Osteocyte (in vitro differentiated cells): Measurements from ENCODE around the gene TAS2R43. TPM values are rescaled to one million over a fixed set of nuclear protein-coding genes. Genes with fewer than 3 reads are reported as not detected.
"Not testable (repeated sequence)": the region's sequence is repeated elsewhere in the genome, so short reads cannot be mapped to it uniquely, and the experiment has no call there.

Source experiments
- DNase-seq: peaks from one replicate; pipeline ENCODE4 v3.0.0; 2021; ENCODE audit warnings: mixed read lengths; ENCODE audit not compliant: unreplicated experiment; ENCODE audit errors: extremely low spot score
- H3K27ac Mint-ChIP-seq: one replicate; pipeline ENCODE4 v1.8.0; 2021; ENCODE audit warnings: mild to moderate bottlenecking, mixed read lengths; ENCODE audit not compliant: unreplicated experiment
- H3K27me3 Mint-ChIP-seq: one replicate; pipeline ENCODE4 v1.8.0; 2021; ENCODE audit warnings: mixed read lengths; ENCODE audit not compliant: unreplicated experiment
- H3K36me3 Mint-ChIP-seq: one replicate; pipeline ENCODE4 v1.8.0; 2021; ENCODE audit warnings: mixed read lengths; ENCODE audit not compliant: unreplicated experiment
- H3K4me1 Mint-ChIP-seq: one replicate; pipeline ENCODE4 v1.8.0; 2021; ENCODE audit warnings: mixed read lengths; ENCODE audit not compliant: unreplicated experiment
- H3K4me3 Mint-ChIP-seq: one replicate; pipeline ENCODE4 v1.8.0; 2021; ENCODE audit warnings: mild to moderate bottlenecking, moderate library complexity, mixed read lengths; ENCODE audit not compliant: unreplicated experiment
- H3K9me3 Mint-ChIP-seq: one replicate; pipeline ENCODE4 v1.8.0; 2021; ENCODE audit warnings: mixed read lengths; ENCODE audit not compliant: unreplicated experiment
- total RNA-seq: library from RNA; stranded (reverse); gene quantifications from 2 replicates; pipeline ENCODE4 v1.2.1, GENCODE V29; 2021
- TF ChIP-seq, protein P1 (sequence below): fragments of 200-600 bp; sonication (generic); IDR thresholded peaks from 2 replicates; pipeline ENCODE4 v1.5.0; 2021; ENCODE audit warnings: antibody characterized with exemption, mild to moderate bottlenecking, moderate library complexity

Gene TAS2R43
- total RNA-seq, 1 donor from 2014 or later, result 0.86 TPM

GRCh38 chr12:11067514-11067913 lies 24.6 kb downstream of the TAS2R43 start:
- peaks cover 5% of the 10 kb centered on the region for H3K4me1 Mint-ChIP-seq
- no peak overlapping the region for H3K27ac Mint-ChIP-seq
- no peak overlapping the region for H3K4me3 Mint-ChIP-seq
- H3K27me3 Mint-ChIP-seq, result no peaks in the 10 kb centered on the region
- peaks cover 11% of the 10 kb centered on the region for H3K9me3 Mint-ChIP-seq
- peaks cover 10% of the 10 kb centered on the region for H3K36me3 Mint-ChIP-seq
- DNase-seq, result no peak
- TF ChIP-seq, protein P1, sequence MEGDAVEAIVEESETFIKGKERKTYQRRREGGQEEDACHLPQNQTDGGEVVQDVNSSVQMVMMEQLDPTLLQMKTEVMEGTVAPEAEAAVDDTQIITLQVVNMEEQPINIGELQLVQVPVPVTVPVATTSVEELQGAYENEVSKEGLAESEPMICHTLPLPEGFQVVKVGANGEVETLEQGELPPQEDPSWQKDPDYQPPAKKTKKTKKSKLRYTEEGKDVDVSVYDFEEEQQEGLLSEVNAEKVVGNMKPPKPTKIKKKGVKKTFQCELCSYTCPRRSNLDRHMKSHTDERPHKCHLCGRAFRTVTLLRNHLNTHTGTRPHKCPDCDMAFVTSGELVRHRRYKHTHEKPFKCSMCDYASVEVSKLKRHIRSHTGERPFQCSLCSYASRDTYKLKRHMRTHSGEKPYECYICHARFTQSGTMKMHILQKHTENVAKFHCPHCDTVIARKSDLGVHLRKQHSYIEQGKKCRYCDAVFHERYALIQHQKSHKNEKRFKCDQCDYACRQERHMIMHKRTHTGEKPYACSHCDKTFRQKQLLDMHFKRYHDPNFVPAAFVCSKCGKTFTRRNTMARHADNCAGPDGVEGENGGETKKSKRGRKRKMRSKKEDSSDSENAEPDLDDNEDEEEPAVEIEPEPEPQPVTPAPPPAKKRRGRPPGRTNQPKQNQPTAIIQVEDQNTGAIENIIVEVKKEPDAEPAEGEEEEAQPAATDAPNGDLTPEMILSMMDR, result no peak

- not testable (repeated sequence) for H3K27me3 Mint-ChIP-seq, H3K9me3 Mint-ChIP-seq, DNase-seq, H3K4me1 Mint-ChIP-seq, H3K36me3 Mint-ChIP-seq, H3K27ac Mint-ChIP-seq, H3K4me3 Mint-ChIP-seq
These were observed 29.9 kb downstream of the TAS2R43 start, which contains the start of gene TAS2R46 for GRCh38 chr12:11062194-11062593. TSS of gene TAS2R46 (minus strand) at chr12:11062294. CDS start at chr12:11062294, 0 bp downstream.

GRCh38 chr12:11059784-11060183 lies 32.3 kb downstream of the TAS2R43 start:
- Mint-ChIP-seq H3K4me3 (no peak overlapping the region), H3K36me3 (peaks cover 1% of the 10 kb centered on the region), H3K27me3 (no peaks in the 10 kb centered on the region), H3K27ac (no peak overlapping the region), H3K9me3 (no peaks in the 10 kb centered on the region), H3K4me1 (no peaks in the 10 kb centered on the region)
- no peak for DNase-seq
- TF ChIP-seq, protein P1, result no peak

DNA sequence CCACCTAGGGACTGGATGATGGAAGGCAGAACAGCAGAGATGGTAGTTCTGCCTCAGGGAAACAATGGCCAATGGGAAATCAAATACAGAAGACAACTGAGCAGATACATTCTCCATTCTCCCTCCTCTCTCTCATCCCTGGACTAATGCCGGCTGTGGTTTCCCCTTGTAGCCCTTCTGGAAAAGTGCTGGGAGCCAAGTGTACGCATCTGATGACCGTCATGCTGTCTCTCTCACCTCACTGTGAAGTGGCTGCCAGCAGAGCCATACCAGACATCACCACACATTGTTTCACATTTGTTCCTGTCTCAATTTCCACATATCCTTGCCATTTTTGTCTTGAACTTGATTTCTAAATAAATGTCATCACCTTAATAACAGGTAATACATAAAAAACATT lies 33.1 kb downstream of the TAS2R43 start:
- Mint-ChIP-seq H3K4me1 (no peaks in the 10 kb centered on the region), H3K9me3 (no peaks in the 10 kb centered on the region), H3K36me3 (no peaks in the 10 kb centered on the region), H3K27ac (no peak overlapping the region), H3K4me3 (no peak overlapping the region), H3K27me3 (no peaks in the 10 kb centered on the region)
- no peak for DNase-seq
- TF ChIP-seq, protein P1, result no peak

DNA sequence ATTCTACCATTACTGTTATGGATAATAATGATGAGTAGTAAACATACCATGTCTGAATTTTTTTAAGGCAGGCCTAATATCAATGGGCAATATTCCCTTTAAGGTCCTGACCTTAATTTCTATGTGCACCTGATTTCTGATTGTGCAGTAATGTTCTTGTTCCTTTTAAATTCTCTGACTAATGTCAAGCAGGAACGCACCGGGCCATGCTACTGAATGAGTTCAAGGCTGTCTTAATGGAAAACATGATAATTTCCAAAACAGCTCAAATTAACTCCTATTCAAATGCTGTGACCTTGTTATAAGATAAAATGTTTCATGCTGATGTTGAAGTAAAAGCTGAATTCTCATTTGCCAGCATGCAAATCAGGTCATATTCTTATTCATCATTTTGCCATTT lies 36.8 kb downstream of the TAS2R43 start:
- TF ChIP-seq, protein P1, result no peak
- no peak for DNase-seq
- Mint-ChIP-seq H3K27me3 (no peaks in the 10 kb centered on the region), H3K36me3 (peaks cover 16% of the 10 kb centered on the region), H3K4me3 (no peak overlapping the region), H3K27ac (no peak overlapping the region), H3K4me1 (no peaks in the 10 kb centered on the region), H3K9me3 (peaks cover 16% of the 10 kb centered on the region)

DNA sequence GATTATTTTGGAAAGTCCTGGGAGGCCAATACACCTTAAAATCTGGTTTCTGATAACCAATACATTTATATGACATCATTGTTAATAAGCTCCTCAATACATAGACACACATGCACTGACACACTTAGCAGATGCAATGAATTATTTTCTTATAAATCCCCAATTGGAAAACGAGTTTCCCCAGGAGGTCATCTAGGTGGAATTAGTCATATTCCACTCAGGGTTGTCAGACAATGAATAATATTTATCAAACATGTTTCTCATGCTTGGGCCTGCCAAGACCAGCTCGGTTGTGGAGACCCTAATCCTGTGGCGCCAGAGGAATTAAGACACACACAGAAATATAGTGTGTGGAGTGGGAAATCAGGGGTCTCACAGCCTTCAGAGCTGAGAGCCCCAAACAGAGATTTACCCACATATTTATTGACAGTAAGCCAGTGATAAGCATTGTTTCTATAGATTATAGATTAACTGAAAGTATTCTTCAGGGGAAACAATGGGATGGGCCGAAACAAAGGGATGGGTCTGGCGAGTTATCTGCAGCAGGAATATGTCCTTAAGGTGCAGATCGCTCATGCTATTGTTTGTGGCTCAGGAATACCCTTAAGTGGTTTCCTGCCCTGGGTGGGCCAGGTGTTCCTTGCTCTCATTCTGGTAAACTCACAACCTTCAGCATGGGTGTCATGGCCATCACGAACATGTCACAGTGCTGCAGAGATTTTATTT lies 42.1 kb downstream of the TAS2R43 start:
- not testable (repeated sequence) for DNase-seq, H3K27ac Mint-ChIP-seq, H3K27me3 Mint-ChIP-seq, H3K4me1 Mint-ChIP-seq, H3K4me3 Mint-ChIP-seq
- peaks cover 22% of the 10 kb centered on the region for H3K9me3 Mint-ChIP-seq
- peaks cover 38% of the 10 kb centered on the region for H3K36me3 Mint-ChIP-seq

- not testable (repeated sequence) for H3K4me1 Mint-ChIP-seq, H3K4me3 Mint-ChIP-seq, DNase-seq, H3K27me3 Mint-ChIP-seq, H3K27ac Mint-ChIP-seq
- H3K36me3 Mint-ChIP-seq, result peaks cover 24% of the 10 kb centered on the region
- peaks cover 17% of the 10 kb centered on the region for H3K9me3 Mint-ChIP-seq
These were observed 50.7 kb downstream of the TAS2R43 start for GRCh38 chr12:11041366-11041765.
